Lower leg skin (tissue), 4 donors: Measurements from ENCODE around the gene UBXN7. TPM values are rescaled to one million over a fixed set of nuclear protein-coding genes. Genes with fewer than 3 reads are reported as not detected.
"Not testable (repeated sequence)": the region's sequence is repeated elsewhere in the genome, so short reads cannot be mapped to it uniquely, and the experiment has no call there.

Source experiments
- DNase-seq, 2 donors: peaks; one replicate each; pipeline ENCODE4 v3.0.0-alpha.2; 2019; ENCODE audit warnings: low spot score in 2 of 2
- H3K4me3 ChIP-seq: fragments of 200-600 bp; sonication (generic); 2 replicates; pipeline ENCODE4 v1.5.1; 2017; ENCODE audit warnings: mild to moderate bottlenecking, low read depth; ENCODE audit not compliant: poor library complexity, severe bottlenecking
- POLR2A ChIP-seq, 2 donors: fragments of 450-650 bp; IDR thresholded peaks; one replicate each; pipeline ENCODE4 v1.6.1; 2016 to 2017; ENCODE audit warnings: antibody characterized with exemption in 2 of 2, mild to moderate bottlenecking in 1 of 2, moderate library complexity in 1 of 2
- WGBS, 2 donors: methylation state at CpG; one replicate each; pipeline ENCODE4 v1.1.5; 2018; 5-methylcytosine and 5-hydroxymethylcytosine counted together
- intact Hi-C: fragments of 100-400 bp; cut with DNase I; formaldehyde crosslinking; loops from one replicate; pipeline ENCODE4 v1.15.0; 2023; ENCODE audit warnings: low total_unique reads
- total RNA-seq, 4 donors: library from RNA; depleted of rRNA; stranded (reverse); fragments of >200 nt; gene quantifications; one replicate each; pipeline ENCODE4 v1.1.0, GENCODE V29; 2016
- TF ChIP-seq, protein P1 (sequence below), 3 donors: fragments of 450-650 bp; IDR thresholded peaks; one replicate each; pipeline ENCODE4 v1.5.1; 2016; ENCODE audit warnings: antibody characterized with exemption in 3 of 3, mild to moderate bottlenecking in 3 of 3, moderate library complexity in 2 of 3

UBXN7 gene
- total RNA-seq, 4 donors from 2014 or later, result 20.5 to 30.4 (median 28.0) TPM

DNA sequence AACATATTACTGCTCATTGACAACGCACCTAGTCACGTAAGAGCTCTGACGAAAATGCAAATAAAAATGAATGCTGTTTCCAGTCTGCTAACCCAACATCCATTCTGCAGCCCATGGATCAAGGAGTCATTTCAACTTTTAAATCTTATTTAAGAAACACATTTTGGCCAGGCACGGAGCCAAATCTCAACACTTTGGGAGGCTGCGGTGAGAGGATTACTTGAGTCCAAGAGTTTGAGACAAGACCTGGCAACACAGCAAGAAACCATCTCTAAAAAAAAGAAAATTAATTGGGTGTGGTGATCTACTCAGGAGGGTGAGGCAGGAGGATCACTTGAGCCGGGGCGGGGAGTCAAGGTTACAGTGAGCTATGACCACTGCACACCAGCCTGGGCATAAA is 71.6 kb downstream of the UBXN7 start:
- DNase-seq, result no peak
- no peak for TF ChIP-seq POLR2A (IDR thresholded peaks at IDR 0.05)
- TF ChIP-seq, protein P1, sequence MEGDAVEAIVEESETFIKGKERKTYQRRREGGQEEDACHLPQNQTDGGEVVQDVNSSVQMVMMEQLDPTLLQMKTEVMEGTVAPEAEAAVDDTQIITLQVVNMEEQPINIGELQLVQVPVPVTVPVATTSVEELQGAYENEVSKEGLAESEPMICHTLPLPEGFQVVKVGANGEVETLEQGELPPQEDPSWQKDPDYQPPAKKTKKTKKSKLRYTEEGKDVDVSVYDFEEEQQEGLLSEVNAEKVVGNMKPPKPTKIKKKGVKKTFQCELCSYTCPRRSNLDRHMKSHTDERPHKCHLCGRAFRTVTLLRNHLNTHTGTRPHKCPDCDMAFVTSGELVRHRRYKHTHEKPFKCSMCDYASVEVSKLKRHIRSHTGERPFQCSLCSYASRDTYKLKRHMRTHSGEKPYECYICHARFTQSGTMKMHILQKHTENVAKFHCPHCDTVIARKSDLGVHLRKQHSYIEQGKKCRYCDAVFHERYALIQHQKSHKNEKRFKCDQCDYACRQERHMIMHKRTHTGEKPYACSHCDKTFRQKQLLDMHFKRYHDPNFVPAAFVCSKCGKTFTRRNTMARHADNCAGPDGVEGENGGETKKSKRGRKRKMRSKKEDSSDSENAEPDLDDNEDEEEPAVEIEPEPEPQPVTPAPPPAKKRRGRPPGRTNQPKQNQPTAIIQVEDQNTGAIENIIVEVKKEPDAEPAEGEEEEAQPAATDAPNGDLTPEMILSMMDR (IDR thresholded peaks at IDR 0.05), result no peak
- intact Hi-C loops, result no loop called here
- H3K4me3 ChIP-seq, result no peak overlapping the region
- 88 to 91% methylated on average over 7 of the region's 7 CpGs for WGBS, 2 donors

DNA sequence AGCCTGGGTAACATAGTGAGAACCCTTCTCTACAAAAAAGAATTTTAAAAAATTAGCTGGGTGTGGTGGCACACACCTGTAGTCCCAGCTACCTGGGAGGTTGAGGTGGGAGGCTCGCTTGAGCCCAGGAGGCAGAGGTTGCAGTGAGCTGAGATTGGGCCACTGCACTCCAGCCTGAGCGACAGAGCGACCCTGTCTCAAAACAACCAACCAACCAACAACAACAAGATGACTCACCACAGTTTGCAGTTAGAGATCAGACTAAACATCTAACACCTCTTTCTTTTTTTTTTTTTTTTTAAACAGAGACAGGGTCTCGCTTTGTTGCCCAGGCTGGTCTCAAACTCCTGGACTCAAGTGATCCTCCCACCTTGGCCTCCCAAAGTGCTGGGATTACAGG is 73.7 kb downstream of the UBXN7 start:
- intact Hi-C loops, DNase-seq, H3K4me3 ChIP-seq: not testable (repeated sequence)
- 93% methylated on average over 4 of the region's 4 CpGs for WGBS, 2 donors

DNA sequence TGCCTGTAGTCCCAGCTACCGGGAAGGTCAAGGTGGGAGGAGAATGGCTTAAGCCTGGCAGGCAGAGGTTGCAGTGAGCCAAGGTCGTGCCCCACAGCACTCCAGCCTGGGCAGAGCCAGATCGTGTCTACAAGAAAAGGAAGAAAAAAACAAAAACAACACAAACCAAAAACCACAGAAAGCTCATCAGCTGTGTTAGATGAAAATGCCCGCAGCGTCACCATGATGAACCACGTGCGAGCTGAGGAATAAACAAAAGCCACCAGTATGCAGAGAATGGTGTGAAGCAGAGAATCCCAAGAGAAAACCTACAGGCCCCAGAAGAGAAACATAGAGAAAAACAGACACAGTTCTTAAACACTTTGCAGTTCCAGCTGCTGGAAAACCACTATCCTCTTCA is 74.3 kb downstream of the UBXN7 start:
- no peak for TF ChIP-seq POLR2A (IDR thresholded peaks at IDR 0.05)
- TF ChIP-seq, protein P1 (IDR thresholded peaks at IDR 0.05), result no peak
- no peak overlapping the region for H3K4me3 ChIP-seq
- 88 to 90% methylated on average over 7 of the region's 7 CpGs for WGBS, 2 donors
- no peak for DNase-seq
- intact Hi-C loops, result no loop called here

DNA sequence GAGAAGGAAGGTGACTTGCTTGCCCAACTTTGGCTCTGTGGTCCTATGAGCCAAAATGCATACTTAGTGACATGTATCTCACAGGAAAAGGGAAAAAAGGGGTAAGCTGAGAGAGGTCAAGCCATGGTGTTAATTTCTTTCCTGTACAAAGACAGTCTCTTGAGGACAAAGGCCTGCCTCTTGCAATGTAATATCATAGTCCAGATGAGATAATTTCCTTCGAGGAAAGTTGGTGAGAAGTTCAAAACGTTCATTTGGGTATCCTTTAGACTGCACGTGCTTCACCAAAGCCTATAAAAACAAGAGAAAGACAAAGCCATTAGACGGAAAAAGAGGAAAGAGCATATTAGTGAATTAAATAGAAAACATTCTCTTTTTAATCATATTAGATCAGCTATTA is 75.7 kb downstream of the UBXN7 start:
- no peak overlapping the region for H3K4me3 ChIP-seq
- no peak for DNase-seq
- intact Hi-C loops, result no loop called here
- WGBS, 2 donors, result 83 to 86% methylated on average over 4 of the region's 4 CpGs
- no peak for TF ChIP-seq POLR2A (IDR thresholded peaks at IDR 0.05)
- TF ChIP-seq, protein P1 (IDR thresholded peaks at IDR 0.05), result no peak

DNA sequence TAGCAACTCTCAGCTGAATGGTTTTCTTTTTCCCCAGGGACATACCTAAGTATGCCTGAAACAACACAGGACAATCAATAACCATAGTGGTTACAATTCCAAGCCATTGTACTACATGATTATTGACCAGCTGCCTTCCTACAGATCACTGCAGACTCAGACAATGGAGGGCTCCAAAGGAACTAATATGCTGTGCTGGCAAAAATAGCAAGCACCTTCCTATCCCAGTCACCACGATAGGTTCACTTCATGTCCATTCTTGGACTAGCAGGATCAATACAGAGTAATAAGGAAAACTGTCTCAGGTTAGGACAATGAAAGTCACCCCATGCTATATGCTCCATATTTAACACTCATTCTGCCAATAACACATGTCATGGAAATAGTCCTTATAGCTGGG is 76.6 kb downstream of the UBXN7 start:
- no peak for DNase-seq
- TF ChIP-seq POLR2A (IDR thresholded peaks at IDR 0.05), result no peak
- TF ChIP-seq, protein P1 (IDR thresholded peaks at IDR 0.05), result no peak
- intact Hi-C loops, result no loop called here
- H3K4me3 ChIP-seq, result no peak overlapping the region
- WGBS, 2 donors, result 94 to 100% methylated on average over 1 of the region's 1 CpG

DNA sequence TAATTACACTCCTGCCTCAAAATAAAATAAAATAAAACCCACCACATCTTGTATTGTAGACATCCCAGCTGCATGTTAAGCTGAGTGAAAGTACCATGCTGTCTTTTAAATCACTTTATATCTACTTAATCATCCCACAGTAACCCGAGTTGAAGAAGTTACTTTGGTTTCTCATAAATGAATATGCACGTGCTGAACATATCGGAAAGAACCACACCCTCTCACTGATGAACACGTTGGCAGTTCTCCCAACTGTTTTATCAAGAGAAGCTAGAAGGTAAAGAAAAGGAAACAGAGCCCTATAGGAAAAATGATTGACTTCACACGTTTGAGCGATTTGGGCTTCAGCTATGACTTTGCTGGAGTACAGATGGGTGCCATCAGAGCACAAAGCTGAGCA is 78.1 kb downstream of the UBXN7 start:
- 49 to 52% methylated on average over 6 of the region's 6 CpGs for WGBS, 2 donors
- intact Hi-C loops, result no loop called here
- no peak for DNase-seq
- H3K4me3 ChIP-seq, result no peak overlapping the region
- TF ChIP-seq, protein P1 (IDR thresholded peaks at IDR 0.05), result no peak
- no peak for TF ChIP-seq POLR2A (IDR thresholded peaks at IDR 0.05)
